Activated T-helper 2 cell treated with anti-CD3 and anti-CD28 coated beads, Interferon-gamma antibody, Interleukin-2, Interleukin-4, amounts not matched to agents 10 μg/mL and 5 μg/mL and 100 μg/mL, durations not matched to agents 14 hours and 24 hours and 36 hours (primary cell): Measurements from ENCODE around the gene HACD2. TPM values are rescaled to one million over a fixed set of nuclear protein-coding genes. Genes with fewer than 3 reads are reported as not detected.
A peak's percentile ranks its signal among the peaks of the same experiment; 100 is the strongest.
"Not testable (repeated sequence)": the region's sequence is repeated elsewhere in the genome, so short reads cannot be mapped to it uniquely, and the experiment has no call there.

Source experiments
- DNase-seq: peaks from one replicate; pipeline ENCODE4 v3.0.0; 2021; ENCODE audit warnings: low spot score
- H3K27ac Mint-ChIP-seq: one replicate; pipeline ENCODE4 v1.8.0; 2021; ENCODE audit warnings: mixed read lengths
- H3K27me3 Mint-ChIP-seq: one replicate; pipeline ENCODE4 v1.8.0; 2021; ENCODE audit warnings: low read depth, mixed read lengths
- H3K36me3 Mint-ChIP-seq: one replicate; pipeline ENCODE4 v1.8.0; 2021; ENCODE audit warnings: low read depth, mixed read lengths
- H3K4me1 Mint-ChIP-seq: one replicate; pipeline ENCODE4 v1.8.0; 2021; ENCODE audit warnings: low read depth, mixed read lengths
- H3K4me3 Mint-ChIP-seq: one replicate; pipeline ENCODE4 v1.8.0; 2021; ENCODE audit warnings: low read depth, mild to moderate bottlenecking, moderate library complexity, mixed read lengths
- H3K9me3 Mint-ChIP-seq: one replicate; pipeline ENCODE4 v1.8.0; 2021; ENCODE audit warnings: mixed read lengths
- intact Hi-C: fragments of 100-400 bp; cut with micrococcal nuclease; formaldehyde crosslinking; loops from one replicate; pipeline ENCODE4 v1.15.1; 2023
- total RNA-seq: library from RNA; stranded (reverse); gene quantifications from 2 replicates; pipeline ENCODE4 v1.2.3, GENCODE V29; 2022

HACD2 gene
- total RNA-seq, 1 donor from 2014 or later, result 32.5 TPM

DNA sequence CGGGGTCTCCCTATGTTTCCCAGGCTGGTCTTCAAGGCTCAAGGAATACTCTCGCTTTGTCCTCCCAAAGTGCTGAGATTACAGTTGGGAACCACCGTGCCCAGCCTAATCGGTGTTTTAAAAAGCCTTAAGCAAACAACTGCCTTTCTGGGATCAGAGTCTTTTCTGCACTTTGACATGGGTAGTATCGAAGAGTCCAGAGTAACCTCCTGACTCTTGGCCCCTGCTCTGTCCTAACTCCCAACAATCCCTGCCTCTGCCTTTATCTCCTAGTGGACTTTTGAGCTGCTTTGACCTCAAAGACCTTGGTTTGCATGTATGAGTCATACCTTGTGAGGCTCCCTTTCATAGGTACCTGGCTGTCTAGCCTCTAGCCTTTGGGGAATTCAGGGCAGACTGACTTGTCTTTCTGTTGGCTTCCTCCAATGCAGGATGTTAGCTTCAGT is 21.0 kb upstream of the HACD2 start:
- peaks cover 9% of the 10 kb centered on the region for H3K4me1 Mint-ChIP-seq
- no peak for DNase-seq
- no peak overlapping the region for H3K27ac Mint-ChIP-seq
- H3K9me3 Mint-ChIP-seq, result no peaks in the 10 kb centered on the region
- intact Hi-C loops, result no loop called here
- H3K4me3 Mint-ChIP-seq, result no peak overlapping the region
- no peaks in the 10 kb centered on the region for H3K27me3 Mint-ChIP-seq
- peaks cover 2% of the 10 kb centered on the region for H3K36me3 Mint-ChIP-seq

DNA sequence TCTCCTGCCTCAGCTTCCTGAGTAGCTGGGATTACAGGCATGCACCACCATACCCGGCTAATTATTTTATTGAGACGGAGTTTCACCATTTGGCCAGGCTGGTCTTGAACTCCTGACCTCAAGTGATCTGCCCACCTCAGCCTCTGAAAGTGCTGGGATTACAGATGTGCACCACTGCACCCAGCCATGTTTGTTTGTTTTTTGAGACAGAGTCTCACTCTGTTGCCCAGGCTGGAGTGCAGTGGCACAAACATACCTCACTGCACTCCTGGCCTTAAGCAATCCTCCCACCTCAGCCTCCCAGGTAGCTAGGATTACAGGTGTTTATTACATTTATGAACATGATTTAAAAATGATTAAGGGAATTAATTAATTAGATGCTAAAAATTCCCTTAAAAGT is 18.3 kb upstream of the HACD2 start:
- DNase-seq, H3K9me3 Mint-ChIP-seq, H3K27me3 Mint-ChIP-seq, intact Hi-C loops, H3K4me3 Mint-ChIP-seq, H3K27ac Mint-ChIP-seq, H3K36me3 Mint-ChIP-seq, H3K4me1 Mint-ChIP-seq: not testable (repeated sequence)

DNA sequence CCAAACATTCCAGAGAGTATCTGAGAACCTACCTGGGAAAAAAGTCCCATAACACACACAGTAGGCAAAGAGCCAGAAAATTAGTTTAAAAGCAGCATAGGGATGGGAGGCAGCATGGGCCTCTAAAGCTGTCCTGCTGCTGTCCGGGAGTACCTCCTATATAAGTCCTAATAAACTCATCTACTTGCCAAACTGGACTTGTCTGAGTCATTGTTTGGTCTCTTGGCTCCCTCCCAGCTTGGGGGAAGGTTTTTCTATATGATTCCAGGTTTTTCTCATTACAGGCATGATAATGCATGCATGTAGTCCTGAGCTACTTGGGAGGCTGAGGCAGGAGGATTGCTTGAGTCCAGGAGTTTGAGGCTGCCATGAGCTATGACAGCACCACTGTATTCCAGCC is 17.5 kb upstream of the HACD2 start:
- intact Hi-C loops, result no loop called here
- Mint-ChIP-seq H3K9me3 (no peaks in the 10 kb centered on the region), H3K27ac (no peak overlapping the region), H3K4me3 (no peak overlapping the region), H3K4me1 (peaks cover 5% of the 10 kb centered on the region), H3K36me3 (peaks cover 2% of the 10 kb centered on the region), H3K27me3 (no peaks in the 10 kb centered on the region)
- no peak for DNase-seq

DNA sequence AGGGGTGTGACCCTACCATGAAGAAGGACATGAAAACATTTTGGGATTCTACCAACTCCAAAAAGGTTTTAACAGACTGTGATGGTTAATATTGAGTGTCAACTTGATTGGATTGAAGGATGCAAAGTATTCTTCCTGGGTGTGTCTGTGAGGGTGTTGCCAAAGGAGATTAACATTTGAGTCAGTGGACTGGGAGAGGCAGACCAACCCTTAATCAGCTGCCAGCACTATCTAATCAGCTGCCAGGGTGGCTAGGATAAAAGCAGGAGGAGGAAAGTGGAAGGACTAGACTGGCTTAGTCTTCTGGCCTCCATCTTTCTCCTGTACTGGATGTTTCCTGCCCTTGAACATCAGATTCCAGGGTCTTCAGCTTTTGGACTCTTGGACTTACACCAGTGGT is 16.0 kb upstream of the HACD2 start:
- H3K27me3 Mint-ChIP-seq, H3K4me1 Mint-ChIP-seq, DNase-seq, H3K36me3 Mint-ChIP-seq, H3K9me3 Mint-ChIP-seq, H3K27ac Mint-ChIP-seq, intact Hi-C loops, H3K4me3 Mint-ChIP-seq: not testable (repeated sequence)

DNA sequence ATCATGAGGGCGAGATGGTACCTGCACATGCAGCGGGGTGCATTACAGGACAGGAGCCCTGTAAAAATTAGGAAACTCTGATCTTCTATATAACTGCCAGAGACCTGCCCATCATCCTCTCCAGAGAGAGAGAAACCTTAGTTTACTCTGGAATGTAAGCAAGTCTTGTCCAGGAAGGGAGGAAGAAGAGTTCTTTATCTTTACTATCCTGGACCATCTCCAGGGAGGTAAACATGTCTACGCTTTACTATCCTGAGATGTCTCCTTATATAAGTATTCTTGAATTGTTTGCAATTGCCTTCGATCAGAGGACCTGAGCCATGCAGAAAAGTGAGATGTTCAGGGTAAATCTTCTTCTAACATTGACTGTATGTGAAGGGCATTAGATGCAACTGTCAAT is 12.7 kb upstream of the HACD2 start:
- no peak for DNase-seq
- no peak overlapping the region for H3K27ac Mint-ChIP-seq
- intact Hi-C loops, result no loop called here
- H3K36me3 Mint-ChIP-seq, result peaks cover 5% of the 10 kb centered on the region
- no peaks in the 10 kb centered on the region for H3K27me3 Mint-ChIP-seq
- no peak overlapping the region for H3K4me3 Mint-ChIP-seq
- peaks cover 4% of the 10 kb centered on the region for H3K9me3 Mint-ChIP-seq
- no peaks in the 10 kb centered on the region for H3K4me1 Mint-ChIP-seq

DNA sequence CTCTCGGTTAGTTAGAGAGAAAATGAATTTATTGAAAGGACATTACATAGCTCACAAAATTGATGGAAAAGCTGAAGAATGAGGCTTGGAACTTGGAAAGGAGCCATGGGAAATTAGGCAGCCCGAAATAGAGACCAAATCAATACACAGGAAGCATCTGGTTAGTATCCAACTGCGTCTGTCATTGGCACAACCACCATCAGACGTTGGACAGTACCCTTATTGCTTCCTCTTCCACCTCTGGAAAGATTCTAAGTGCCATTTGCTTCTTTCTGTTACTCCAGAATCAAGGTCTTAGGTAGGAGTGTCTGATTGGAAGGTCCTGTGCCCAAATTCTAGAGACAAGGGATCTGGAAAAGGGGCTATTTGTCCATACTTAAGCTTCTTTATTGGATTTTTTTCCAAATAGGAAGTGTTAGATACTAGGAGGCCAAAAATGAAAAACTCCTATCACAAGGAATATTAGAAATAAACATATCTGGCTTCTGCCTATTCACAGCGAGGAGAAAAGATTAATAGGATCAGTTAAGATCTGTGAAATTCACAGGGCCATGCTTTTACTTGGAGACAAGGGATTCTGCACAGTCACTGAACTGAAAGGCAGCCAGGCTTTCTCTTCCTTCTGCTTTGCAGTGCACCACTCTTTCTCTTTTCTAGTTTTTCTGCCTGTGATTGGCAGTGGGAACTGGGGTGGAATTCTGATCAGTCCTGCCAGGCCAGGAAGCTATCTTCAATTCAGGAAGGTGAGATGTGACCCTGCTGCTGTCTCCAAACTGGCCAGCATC is 10.7 kb upstream of the HACD2 start:
- DNase-seq, result no peak

GRCh38 chr3:123593381-123593780 is 8.5 kb upstream of the HACD2 start:
- H3K4me1 Mint-ChIP-seq, result no peaks in the 10 kb centered on the region
- no peak for DNase-seq
- peaks cover 40% of the 10 kb centered on the region for H3K9me3 Mint-ChIP-seq
- no peaks in the 10 kb centered on the region for H3K27me3 Mint-ChIP-seq
- H3K4me3 Mint-ChIP-seq, result no peak overlapping the region
- intact Hi-C loops, result no loop called here
- H3K27ac Mint-ChIP-seq, result no peak overlapping the region
- H3K36me3 Mint-ChIP-seq, result peaks cover 46% of the 10 kb centered on the region

More for the DNA sequence above, 10.7 kb upstream of the HACD2 start:
- Mint-ChIP-seq H3K4me3 (no peak overlapping the region), H3K27ac (no peak overlapping the region), H3K4me1 (no peaks in the 10 kb centered on the region), H3K27me3 (no peaks in the 10 kb centered on the region), H3K9me3 (peaks cover 22% of the 10 kb centered on the region), H3K36me3 (peaks cover 25% of the 10 kb centered on the region)
- intact Hi-C loops, result no loop called here

- Mint-ChIP-seq H3K27me3 (no peaks in the 10 kb centered on the region), H3K4me1 (peaks cover 5% of the 10 kb centered on the region), H3K27ac (no peak overlapping the region), H3K36me3 (peaks cover 60% of the 10 kb centered on the region), H3K4me3 (no peak overlapping the region), H3K9me3 (peaks cover 43% of the 10 kb centered on the region)
- intact Hi-C loops, result no loop called here
- no peak for DNase-seq
These were observed 6.0 kb upstream of the HACD2 start for GRCh38 chr3:123590685-123591450.

GRCh38 chr3:123587401-123587800 is 2.5 kb upstream of the HACD2 start:
- peaks cover 53% of the 10 kb centered on the region for H3K36me3 Mint-ChIP-seq
- intact Hi-C loops, result loop anchor here (5.0 to 10.0 kb wide), 3 partner anchors 385 to 1205 kb away; partner anchors contain the start of genes FAM162A, HSPBAP1, MIX23 and SEC22A
- no peak for DNase-seq
- peaks cover 37% of the 10 kb centered on the region for H3K9me3 Mint-ChIP-seq
- H3K27me3 Mint-ChIP-seq, result no peaks in the 10 kb centered on the region
- peaks cover 20% of the 10 kb centered on the region for H3K4me1 Mint-ChIP-seq
- peak overlapping the region; percentile 55 for H3K4me3 Mint-ChIP-seq
- no peak overlapping the region for H3K27ac Mint-ChIP-seq

DNA sequence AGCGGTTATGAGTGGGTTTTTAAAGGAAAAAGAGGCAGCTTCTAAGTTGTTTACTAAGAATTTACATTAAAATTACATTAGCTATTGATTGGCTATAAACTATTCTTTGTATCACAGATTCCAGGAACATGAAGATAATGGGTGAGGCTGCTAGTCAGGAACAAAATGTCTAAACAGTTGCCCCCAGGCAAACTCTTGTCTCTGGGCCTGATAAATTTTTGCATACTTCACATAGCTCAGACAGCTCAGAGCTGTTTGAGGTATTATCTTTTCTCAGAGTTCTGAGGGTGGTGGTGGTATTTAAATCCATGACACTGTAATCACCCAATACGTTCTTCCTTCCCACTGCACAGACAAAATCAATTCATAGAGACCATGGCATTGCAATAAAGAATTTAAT is 2.1 kb upstream of the HACD2 start:
- Mint-ChIP-seq H3K4me3 (peak overlapping the region; percentile 55), H3K27ac (no peak overlapping the region), H3K36me3 (peaks cover 51% of the 10 kb centered on the region), H3K27me3 (no peaks in the 10 kb centered on the region), H3K4me1 (peaks cover 20% of the 10 kb centered on the region), H3K9me3 (peaks cover 33% of the 10 kb centered on the region)
- no peak for DNase-seq
- intact Hi-C loops, result loop anchor here (5.0 to 10.0 kb wide), 3 partner anchors 385 to 1205 kb away; partner anchors contain the start of genes FAM162A, HSPBAP1, MIX23 and SEC22A

DNA sequence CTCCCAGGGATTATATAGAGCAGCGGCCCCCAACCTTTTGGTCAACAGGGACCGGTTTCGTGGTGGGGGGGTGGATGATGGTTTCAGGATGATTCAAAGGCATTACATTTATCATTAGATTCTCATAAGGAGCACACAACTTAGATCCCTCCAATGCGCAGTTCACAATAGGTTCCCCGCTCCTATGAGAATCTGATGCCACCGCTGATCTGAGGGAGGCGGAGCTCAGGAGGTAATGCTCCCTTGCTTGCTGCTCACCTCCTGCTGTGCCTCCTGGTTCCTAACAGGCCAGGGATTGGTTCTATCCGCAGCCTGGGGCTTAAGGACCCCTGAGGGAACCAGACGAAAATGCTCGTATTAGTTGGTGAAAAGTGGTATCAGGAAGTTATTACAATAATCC is 1.3 kb upstream of the HACD2 start:
- Mint-ChIP-seq H3K27me3 (no peaks in the 10 kb centered on the region), H3K36me3 (peaks cover 51% of the 10 kb centered on the region)

DNA sequence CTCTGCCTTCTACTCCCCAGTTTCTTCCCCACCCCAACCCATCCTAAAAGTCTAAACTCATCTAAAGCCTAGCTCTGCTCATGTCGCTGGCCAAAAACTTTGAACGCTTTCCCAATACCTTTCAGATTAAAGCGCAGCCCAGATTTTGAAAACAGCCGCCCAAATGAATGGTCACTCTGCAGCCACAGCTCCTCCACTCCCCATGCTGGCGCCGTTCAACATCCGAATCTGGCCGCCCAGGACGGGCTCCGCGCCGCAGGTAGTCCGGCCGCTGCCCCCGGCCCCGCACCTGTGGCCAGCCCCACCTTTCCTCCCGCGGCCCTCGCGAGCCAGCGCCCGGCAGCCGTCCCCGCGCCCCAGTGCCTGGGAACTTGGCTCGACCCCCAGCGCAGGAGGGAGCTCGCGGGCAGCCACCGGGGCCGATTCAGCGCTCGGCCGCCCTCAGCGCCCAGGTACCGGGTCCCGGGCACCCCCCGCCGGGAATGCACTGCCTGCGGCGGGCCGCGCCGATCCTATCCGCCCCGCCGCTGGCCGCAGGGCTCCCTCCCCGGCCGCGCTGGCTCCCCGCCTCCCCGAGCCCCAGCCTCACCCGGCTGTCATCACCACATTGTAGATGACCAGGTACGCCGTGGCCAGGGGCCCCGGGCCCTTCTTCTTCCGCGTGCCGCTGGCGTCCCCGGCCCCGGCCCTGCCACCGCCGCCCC is 417 bp downstream of the HACD2 start:
- Mint-ChIP-seq H3K4me3 (no peak overlapping the region), H3K27ac (peak overlapping the region; percentile 72), H3K36me3 (peaks cover 44% of the 10 kb centered on the region), H3K4me1 (peaks cover 20% of the 10 kb centered on the region), H3K27me3 (no peaks in the 10 kb centered on the region), H3K9me3 (peaks cover 11% of the 10 kb centered on the region)
- intact Hi-C loops, result loop anchor here (10.0 kb wide), 1 partner anchor 790 kb away; the partner anchor contains the start of genes HSPBAP1 and SLC49A4
- no peak for DNase-seq

More for the DNA sequence above, 1.3 kb upstream of the HACD2 start:
- peaks cover 25% of the 10 kb centered on the region for H3K9me3 Mint-ChIP-seq
- peak; percentile 17 for DNase-seq
- H3K4me3 Mint-ChIP-seq, result no peak overlapping the region
- peaks cover 20% of the 10 kb centered on the region for H3K4me1 Mint-ChIP-seq
- intact Hi-C loops, result loop anchor here (5.0 to 10.0 kb wide), 3 partner anchors 384 to 1204 kb away; partner anchors contain the start of genes FAM162A, HSPBAP1, MIX23 and SEC22A
- H3K27ac Mint-ChIP-seq, result no peak overlapping the region
